HepG2 (cell line): ENCODE measurements around the gene HEYL. TPM values are rescaled to one million over a fixed set of nuclear protein-coding genes. Genes with fewer than 3 reads are reported as not detected.
A peak's percentile ranks its signal among the peaks of the same experiment; 100 is the strongest.

Experiments used
- ATAC-seq: fragments of 200-7000 bp; cut with Tn5 transposase; 3 replicates; pipeline ENCODE4 v1.9.1; 2020; ENCODE audit warnings: mild to moderate bottlenecking, moderate library complexity
- BruUV-seq: library from RNA; stranded (reverse); fragments of 400-500 nt; replicated peaks from 2 replicates; lab custom pipeline; 2021; lab: Mats Ljungman, UMichigan
- CTCF ChIA-PET: fragments of 300-600 bp; formaldehyde crosslinking; extraction: SDS; loops from one replicate; lab custom pipeline; 2021; ENCODE audit warnings: low total read pairs, inconsistent platforms, low intra/inter-chr PET ratio; lab: Yijun Ruan, JAX
- POLR2A ChIA-PET: fragments of 350-600 bp; sonication (Branson Sonifier 250); formaldehyde crosslinking; loops from one replicate; lab custom pipeline; 2020; ENCODE audit warnings: antibody characterized with exemption, inconsistent platforms; lab: Yijun Ruan, JAX
- DNase-seq: peaks from one replicate; pipeline ENCODE4 v3.0.0-alpha.2; 2015; ENCODE audit warnings: low spot score
- FAIRE-seq: peaks from 3 replicates; lab custom pipeline; 2011; peaks lifted over from hg19 to GRCh38; lab: Jason Lieb, UNC
- H2AFZ ChIP-seq: one replicate; pipeline ENCODE4 v1.6.1; 2011; ENCODE audit warnings: low read length, inconsistent platforms
- H3K27ac ChIP-seq: fragments of 300-600 bp; 3 replicates; pipeline ENCODE4 v1.8.0; 2011; ENCODE audit warnings: mixed run types, mild to moderate bottlenecking, mixed read lengths, low read length, inconsistent platforms; ENCODE audit not compliant: insufficient read depth; ENCODE audit errors: extremely low read length
- H3K27me3 ChIP-seq, 2 experiments: fragments of 200-600 bp in 1 of 2; 2 replicates in 1 of 2; 3 replicates in 1 of 2; pipeline versions ENCODE4 v1.6.0 to v1.8.0; 2011; ENCODE audit warnings: low read length in 2 of 2, mild to moderate bottlenecking in 2 of 2, moderate library complexity in 2 of 2, inconsistent platforms in 1 of 2; ENCODE audit not compliant: insufficient read depth in 2 of 2, control insufficient read depth in 1 of 2
- H3K36me3 ChIP-seq, 2 experiments: fragments of 200-600 bp in 1 of 2; replicated peaks in 1 of 2; 2 replicates in 1 of 2; 3 replicates in 1 of 2; pipeline versions ENCODE4 v1.5.1 to v1.8.0; 2011; ENCODE audit warnings: low read length in 2 of 2, inconsistent platforms in 1 of 2; ENCODE audit not compliant: insufficient read depth in 2 of 2, control insufficient read depth in 1 of 2
- H3K4me1 ChIP-seq: 2 replicates; pipeline ENCODE4 v1.5.1; 2012; ENCODE audit warnings: low read length, inconsistent platforms; ENCODE audit not compliant: insufficient read depth
- H3K4me2 ChIP-seq: 2 replicates; pipeline ENCODE4 v1.6.0; 2011; ENCODE audit warnings: low read depth, low read length, inconsistent platforms
- H3K4me3 ChIP-seq, 3 experiments: fragments of 200-600 bp in 1 of 3; sonication (generic), shearing (Covaris generic) in 1 of 3; replicated peaks in 1 of 3; 2 replicates each; pipeline ENCODE4 v1.5.1; 2011 to 2016; ENCODE audit warnings: low read length in 3 of 3, inconsistent platforms in 2 of 3, low read depth in 2 of 3, mild to moderate bottlenecking in 2 of 3, control low read depth in 1 of 3, mixed read lengths in 1 of 3; ENCODE audit not compliant: insufficient read depth in 1 of 3
- H3K79me2 ChIP-seq: one replicate; pipeline ENCODE4 v1.6.1; 2011; ENCODE audit warnings: low read length, inconsistent platforms; ENCODE audit not compliant: insufficient read depth
- H3K9ac ChIP-seq: 2 replicates; pipeline ENCODE4 v1.6.0; 2011; ENCODE audit warnings: mild to moderate bottlenecking, low read depth, low read length, inconsistent platforms; ENCODE audit not compliant: insufficient read depth
- H3K9me3 ChIP-seq: 2 replicates; pipeline ENCODE4 v1.5.1; 2012; ENCODE audit warnings: mild to moderate bottlenecking, low read length
- H4K20me1 ChIP-seq: 2 replicates; pipeline ENCODE4 v1.6.0; 2011; ENCODE audit warnings: inconsistent platforms, mild to moderate bottlenecking, low read length, moderate library complexity; ENCODE audit not compliant: insufficient read depth
- FOSL2 ChIP-seq: sonication (generic); formaldehyde crosslinking; IDR thresholded peaks from 2 replicates; pipeline ENCODE4 v1.4.0; 2020; ENCODE audit warnings: missing genetic modification reagents
- GTF3A ChIP-seq: sonication (generic); formaldehyde crosslinking; conservative IDR thresholded peaks from 2 replicates; pipeline ENCODE4 v1.4.0; 2020; ENCODE audit warnings: mild to moderate bottlenecking, missing genetic modification reagents
- MYC ChIP-seq: sonication (generic); formaldehyde crosslinking; IDR thresholded peaks from 2 replicates; pipeline ENCODE4 v1.9.0; 2021; ENCODE audit warnings: missing genetic modification reagents, borderline replicate concordance
- NR2F1 ChIP-seq, 2 experiments: fragments of 450-650 bp in 1 of 2; formaldehyde crosslinking in 1 of 2; IDR thresholded peaks; 2 replicates each; pipeline versions ENCODE4 v1.5.0 to v1.6.1; 2016 to 2020; ENCODE audit warnings: mild to moderate bottlenecking in 1 of 2, missing compliant biosample characterization in 1 of 2, missing genetic modification reagents in 1 of 2, moderate library complexity in 1 of 2
- RNF2 ChIP-seq: fragments of 450-650 bp; conservative IDR thresholded peaks from 2 replicates; pipeline ENCODE4 v1.6.1; 2016; ENCODE audit warnings: low read depth
- XRCC5 ChIP-seq: fragments of 200-400 bp; formaldehyde crosslinking; optimal IDR thresholded peaks from 2 replicates; pipeline ENCODE3; 2017; ENCODE audit warnings: mild to moderate bottlenecking, low read length
- ZFP36 ChIP-seq: fragments of 150-350 bp; IDR thresholded peaks from 2 replicates; pipeline ENCODE4 v1.6.1; 2018; ENCODE audit warnings: borderline replicate concordance, low read length, low read depth; ENCODE audit not compliant: partially characterized antibody
- ZNF407 ChIP-seq: sonication (generic); formaldehyde crosslinking; IDR thresholded peaks from one replicate; pipeline ENCODE4 v1.5.1; 2020; ENCODE audit warnings: mild to moderate bottlenecking, missing genetic modification reagents; ENCODE audit errors: not compliant biosample characterization
- ZNF501 ChIP-seq: sonication (generic); formaldehyde crosslinking; IDR thresholded peaks from 2 replicates; pipeline ENCODE4 v1.5.1; 2020; ENCODE audit warnings: mild to moderate bottlenecking, moderate library complexity, missing genetic modification reagents
- ZNF574 ChIP-seq: sonication (generic); formaldehyde crosslinking; IDR thresholded peaks from 2 replicates; pipeline ENCODE4 v1.4.0; 2020; ENCODE audit warnings: missing genetic modification reagents
- ZNF773 ChIP-seq: sonication (generic); formaldehyde crosslinking; IDR thresholded peaks from 2 replicates; pipeline ENCODE4 v1.4.0; 2020; ENCODE audit warnings: missing genetic modification reagents, borderline replicate concordance
- WGBS: methylation state at CpG from one replicate; pipeline ENCODE4 v1.1.6; 2017; ENCODE audit warnings: low lambda C conversion rate; 5-methylcytosine and 5-hydroxymethylcytosine counted together
- in situ Hi-C: cut with HindIII; loops from 2 replicates; pipeline ENCODE4 v1.10.0; 2017; ENCODE audit warnings: low pct_unique_long_range_greater_than_20kb; ENCODE audit not compliant: extremely low pct_ligation_motif_present
- intact Hi-C: fragments of 100-400 bp; cut with micrococcal nuclease; formaldehyde crosslinking; loops from one replicate; pipeline ENCODE4 v1.10.0; 2022; ENCODE audit not compliant: unreplicated experiment
- polyA plus RNA-seq, 8 experiments: library from polyadenylated mRNA; depleted of rRNA in 3 of 8; stranded (reverse) in 7 of 8; unstranded in 1 of 8; fragments of >200 nt; fragmentation: Illumina TruSeq in 4 of 8; extraction: Trizol in 4 of 8; gene quantifications; 2 replicates each; pipeline versions ENCODE4 v1.2.1 to v1.2.3, GENCODE V29; 2011 to 2016; ENCODE audit warnings: low read depth in 4 of 8, missing spikeins in 1 of 8, mixed read lengths in 1 of 8; ENCODE audit not compliant: insufficient read depth in 1 of 8
- total RNA-seq, 5 experiments: library from RNA; depleted of rRNA; stranded (reverse); fragments of >200 nt; fragmentation: Illumina TruSeq; extraction: Trizol; gene quantifications; 2 replicates each; pipeline ENCODE4 v1.2.3, GENCODE V29; 2016; ENCODE audit warnings: low read depth in 1 of 5

The HEYL gene
- total and polyA plus RNA-seq, 2 of the 13 experiments (the other 11 are each of a cell fraction or from before 2014, with no cell fraction given), result 0.03 to 0.04 TPM

- peak; percentile 85 for ATAC-seq
- no peaks in the 10 kb centered on the region for H3K4me1 ChIP-seq
- no peaks in the 10 kb centered on the region for H3K9me3 ChIP-seq
- DNase-seq, result peak; percentile 46
- 15% methylated on average over 6 of the region's 6 CpGs for WGBS
- ChIA-PET POLR2A (no interaction called here), CTCF (interaction anchor here (1.9 kb wide), 1 partner anchor 52 kb away, joined by 10 read pairs; no protein-coding TSS in a partner anchor)
- peak overlapping the region; percentile 38; the same call in 1 of the 2 replicates for H3K4me2 ChIP-seq
- intact Hi-C loops (no loop called here), in situ Hi-C loops (no loop called here)
- H2AFZ ChIP-seq, result peak overlapping the region; percentile 55
- no peaks in the 10 kb centered on the region for H3K79me2 ChIP-seq
- H3K27ac ChIP-seq, result no peak overlapping the region
- no peaks in the 10 kb centered on the region for H3K36me3 ChIP-seq
- no peak overlapping the region for H3K4me3 ChIP-seq
- H4K20me1 ChIP-seq, result no peaks in the 10 kb centered on the region
- no peak overlapping the region for H3K9ac ChIP-seq
- BruUV-seq, result no TSS peak
- peak; percentile 49 for FAIRE-seq
- peaks cover 0 to 53% of the 10 kb centered on the region in 2 experiments; a peak in 2 of 5 replicates for H3K27me3 ChIP-seq
- TF ChIP-seq RNF2 (no peak), ZNF501 (CRISPR knock-in tag) (no peak), XRCC5 (peak; percentile 30), ZFP36 (no peak), ZNF773 (CRISPR knock-in tag) (no peak), NR2F1 (CRISPR knock-in tag; IDR thresholded peaks at IDR 0.05) (no peak), GTF3A (CRISPR knock-in tag) (no peak), MYC (CRISPR knock-in tag) (no peak), ZNF407 (CRISPR knock-in tag) (no peak), ZNF574 (CRISPR knock-in tag) (peak; percentile 96), FOSL2 (no peak)
Measured at GRCh38 chr1:39657923-39658485, 18.6 kb upstream of the HEYL start.
